CD8-positive, alpha-beta memory T cell (primary cell): ENCODE results near the gene VPS13A. TPM values are rescaled to one million over a fixed set of nuclear protein-coding genes. Genes with fewer than 3 reads are reported as not detected.

ENCODE experiments used
- CTCF ChIA-PET: fragments of 350-600 bp; sonication (Branson Sonifier 250); formaldehyde crosslinking; loops from one replicate; lab custom pipeline; 2021; ENCODE audit warnings: antibody characterized with exemption; lab: Charles Lee
- POLR2A ChIA-PET: fragments of 350-600 bp; sonication (Branson Sonifier 250); formaldehyde crosslinking; loops from one replicate; lab custom pipeline; 2021; ENCODE audit warnings: antibody characterized with exemption; lab: Charles Lee
- DNase-seq, 5 donors: peaks; one replicate each; pipeline versions ENCODE4 v3.0.0 to v3.0.0-alpha.2; 2020 to 2022; ENCODE audit warnings: mixed read lengths in 1 of 5
- H3K27ac ChIP-seq: one replicate; pipeline ENCODE4 v1.7.0; 2013; ENCODE audit warnings: low read depth, mild to moderate bottlenecking, low read length, moderate library complexity
- H3K27me3 ChIP-seq: 2 replicates; pipeline ENCODE4 v1.7.0; 2013; ENCODE audit warnings: low read length, mild to moderate bottlenecking; ENCODE audit not compliant: insufficient read depth, poor library complexity, severe bottlenecking
- H3K36me3 ChIP-seq: 2 replicates; pipeline ENCODE4 v1.7.0; 2013; ENCODE audit warnings: mild to moderate bottlenecking, low read length, moderate library complexity; ENCODE audit not compliant: insufficient read depth
- H3K4me1 ChIP-seq: 2 replicates; pipeline ENCODE4 v1.7.0; 2013; ENCODE audit warnings: mild to moderate bottlenecking, low read length, moderate library complexity; ENCODE audit not compliant: insufficient read depth
- H3K4me3 ChIP-seq: 2 replicates; pipeline ENCODE4 v1.7.0; 2013; ENCODE audit warnings: mild to moderate bottlenecking, low read length
- H3K9me3 ChIP-seq: 2 replicates; pipeline ENCODE4 v1.7.0; 2013; ENCODE audit warnings: mild to moderate bottlenecking, low read length
- H3K27ac Mint-ChIP-seq, 8 donors: one replicate each; pipeline ENCODE4 v1.8.0; 2020 to 2021; ENCODE audit warnings: mixed read lengths in 8 of 8, mild to moderate bottlenecking in 6 of 8, inconsistent platforms in 3 of 8, moderate library complexity in 3 of 8
- H3K27me3 Mint-ChIP-seq, 2 donors: one replicate each; pipeline ENCODE4 v1.8.0; 2020 to 2021; ENCODE audit warnings: mixed read lengths in 2 of 2, mild to moderate bottlenecking in 1 of 2, moderate library complexity in 1 of 2
- H3K36me3 Mint-ChIP-seq, 3 donors: one replicate each; pipeline ENCODE4 v1.8.0; 2020 to 2021; ENCODE audit warnings: mixed read lengths in 3 of 3, inconsistent platforms in 1 of 3, mild to moderate bottlenecking in 1 of 3
- H3K4me1 Mint-ChIP-seq, 3 donors: one replicate each; pipeline ENCODE4 v1.8.0; 2020 to 2021; ENCODE audit warnings: mixed read lengths in 3 of 3, inconsistent platforms in 1 of 3, mild to moderate bottlenecking in 1 of 3
- H3K4me3 Mint-ChIP-seq, 7 donors: one replicate each; pipeline ENCODE4 v1.8.0; 2020 to 2021; ENCODE audit warnings: mixed read lengths in 7 of 7, mild to moderate bottlenecking in 6 of 7, moderate library complexity in 4 of 7, inconsistent platforms in 2 of 7
- H3K9me3 Mint-ChIP-seq, 5 donors: one replicate each; pipeline ENCODE4 v1.8.0; 2020 to 2022; ENCODE audit warnings: mixed read lengths in 5 of 5, mild to moderate bottlenecking in 3 of 5, moderate library complexity in 2 of 5, inconsistent platforms in 1 of 5
- polyA plus RNA-seq: library from polyadenylated mRNA; unstranded; fragments of 300-500 nt; fragmentation: Illumina TruSeq; gene quantifications from one replicate; pipeline ENCODE4 v1.2.3, GENCODE V29; 2021
- total RNA-seq, 2 experiments: library from RNA; stranded (reverse); gene quantifications; one replicate each; pipeline ENCODE4 v1.2.3, GENCODE V29; 2021

The VPS13A gene
- total and polyA plus RNA-seq, 3 experiments from 2014 or later, result 4.4 to 29.8 (median 29.7) TPM

GRCh38 chr9:77427256-77427927, 250.1 kb downstream of the VPS13A start:
- Histone ChIP-seq H3K4me1 (no peaks in the 10 kb centered on the region), H3K27ac (no peak overlapping the region), H3K9me3 (no peaks in the 10 kb centered on the region), H3K27me3 (no peaks in the 10 kb centered on the region), H3K36me3 (no peaks in the 10 kb centered on the region), H3K4me3 (no peak overlapping the region)
- ChIA-PET POLR2A (no interaction called here), CTCF (no interaction called here)
- Mint-ChIP-seq H3K36me3 (peaks cover 0 to 2% (median 0%) of the 10 kb centered on the region in 3 donors), H3K27ac (no peak overlapping the region), H3K4me1 (no peaks in the 10 kb centered on the region), H3K27me3 (peaks cover 2 to 3% of the 10 kb centered on the region in 2 donors), H3K4me3 (no peak overlapping the region), H3K9me3 (peaks cover 0 to 2% (median 0%) of the 10 kb centered on the region in 5 donors)
- DNase-seq, result no peak

DNA sequence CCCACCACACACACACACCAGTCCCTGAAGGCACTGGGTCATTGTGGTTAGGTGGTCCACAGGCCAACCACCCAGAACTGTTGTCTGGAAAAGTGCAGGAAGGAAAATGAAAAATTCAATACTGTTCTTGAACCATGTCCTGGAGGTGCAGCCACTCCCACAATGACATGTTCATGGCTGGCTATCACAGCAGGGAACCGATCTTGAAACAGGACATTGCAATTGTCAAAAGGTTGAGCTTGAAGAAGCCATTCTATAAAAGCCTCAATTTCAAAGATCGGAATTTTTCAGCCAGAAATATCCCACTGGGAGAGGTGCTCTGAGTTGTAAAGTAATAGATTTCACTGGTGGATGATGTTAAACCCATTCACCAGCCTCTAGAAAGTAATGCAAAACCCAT, 252.6 kb downstream of the VPS13A start:
- no peak overlapping the region for H3K4me3 ChIP-seq
- H3K27ac ChIP-seq, result no peak overlapping the region
- H3K27me3 ChIP-seq, result no peaks in the 10 kb centered on the region
- ChIA-PET CTCF (no interaction called here), POLR2A (no interaction called here)
- Mint-ChIP-seq H3K4me1 (peaks cover 3 to 5% (median 4%) of the 10 kb centered on the region in 3 donors), H3K27me3 (peaks cover 2 to 8% of the 10 kb centered on the region in 2 donors), H3K36me3 (no peaks in the 10 kb centered on the region), H3K4me3 (no peak overlapping the region), H3K9me3 (no peaks in the 10 kb centered on the region), H3K27ac (no peak overlapping the region)
- no peaks in the 10 kb centered on the region for H3K9me3 ChIP-seq
- no peaks in the 10 kb centered on the region for H3K4me1 ChIP-seq
- DNase-seq, result no peak
- no peaks in the 10 kb centered on the region for H3K36me3 ChIP-seq

DNA sequence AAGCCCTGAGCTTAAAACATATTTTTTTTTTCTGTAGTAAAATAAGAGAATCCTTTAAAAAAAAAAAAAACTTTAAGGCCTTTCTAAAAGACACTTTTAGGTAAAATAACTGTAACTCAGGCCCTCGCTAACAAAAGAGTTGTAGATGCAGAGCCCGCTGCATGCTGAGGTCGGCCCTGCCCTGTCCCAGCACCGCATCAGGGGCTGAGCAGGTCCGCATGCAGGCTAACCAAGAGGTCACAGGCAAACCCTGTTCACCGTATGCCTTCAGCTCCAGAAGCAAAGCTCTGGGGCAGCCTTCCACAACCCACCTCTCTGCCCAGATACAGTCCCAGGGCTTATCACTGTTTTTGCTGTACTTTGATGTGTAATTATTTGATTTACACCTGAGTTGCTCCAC, 254.7 kb downstream of the VPS13A start:
- Histone ChIP-seq H3K4me1 (no peaks in the 10 kb centered on the region), H3K36me3 (no peaks in the 10 kb centered on the region), H3K27ac (no peak overlapping the region), H3K9me3 (no peaks in the 10 kb centered on the region), H3K4me3 (no peak overlapping the region), H3K27me3 (no peaks in the 10 kb centered on the region)
- no peaks in the 10 kb centered on the region for H3K36me3 Mint-ChIP-seq
- H3K9me3 Mint-ChIP-seq, result no peaks in the 10 kb centered on the region
- POLR2A ChIA-PET, result no interaction called here
- DNase-seq, result no peak
- H3K4me3 Mint-ChIP-seq, result no peak overlapping the region
- peaks cover 3 to 5% (median 4%) of the 10 kb centered on the region in 3 donors for H3K4me1 Mint-ChIP-seq
- CTCF ChIA-PET, result interaction anchor here (1.0 kb wide), 1 partner anchor 25 kb away, joined by 4 read pairs; no protein-coding TSS in a partner anchor
- peaks cover 2 to 8% of the 10 kb centered on the region in 2 donors for H3K27me3 Mint-ChIP-seq
- H3K27ac Mint-ChIP-seq, result no peak overlapping the region

GRCh38 chr9:77433675-77434445, 256.5 kb downstream of the VPS13A start:
- Mint-ChIP-seq H3K36me3 (peaks cover 0 to 2% (median 0%) of the 10 kb centered on the region in 3 donors), H3K4me3 (peak overlapping the region in 1 of 7 donors; percentile 80), H3K27me3 (peaks cover 5 to 8% of the 10 kb centered on the region in 2 donors), H3K4me1 (peaks cover 3 to 5% (median 4%) of the 10 kb centered on the region in 3 donors), H3K27ac (peak overlapping the region in 1 of 8 donors; percentile 88), H3K9me3 (no peaks in the 10 kb centered on the region)
- Histone ChIP-seq H3K4me3 (no peak overlapping the region), H3K36me3 (no peaks in the 10 kb centered on the region), H3K9me3 (no peaks in the 10 kb centered on the region), H3K4me1 (no peaks in the 10 kb centered on the region), H3K27ac (no peak overlapping the region), H3K27me3 (no peaks in the 10 kb centered on the region)
- CTCF ChIA-PET, result interaction anchor here (0.7 to 2.3 kb wide), 7 partner anchors 9 to 29 kb away, joined by 3 to 11 read pairs (median 4); no protein-coding TSS in a partner anchor
- POLR2A ChIA-PET, result no interaction called here
- peak in 3 of 5 donors; percentile 9 to 35 (median 11) for DNase-seq

GRCh38 chr9:77435277-77435676, 257.9 kb downstream of the VPS13A start:
- no peak overlapping the region for H3K4me3 ChIP-seq
- CTCF ChIA-PET, result interaction anchor here (0.7 kb wide), 1 partner anchor 79 kb away, joined by 3 read pairs; no protein-coding TSS in a partner anchor

DNA sequence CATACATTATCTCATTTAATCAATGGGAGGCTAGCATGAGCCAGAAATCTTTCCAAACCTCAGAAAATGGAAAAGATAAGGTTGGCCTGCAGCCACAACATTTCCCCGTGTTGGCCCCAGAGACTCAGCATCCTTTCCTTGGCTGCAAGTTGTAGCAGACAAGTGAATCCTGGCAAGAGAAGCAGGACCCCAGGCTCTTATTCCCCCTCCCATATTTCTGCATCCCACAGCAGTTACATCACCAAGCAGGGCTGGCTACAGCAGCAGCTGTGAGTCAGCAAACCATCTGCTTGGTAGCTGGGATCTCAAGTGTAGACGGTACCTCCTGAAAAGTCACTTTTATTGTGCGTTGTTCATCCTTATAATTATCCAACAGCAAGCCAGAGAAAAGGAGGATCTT, 258.4 kb downstream of the VPS13A start:
- DNase-seq, result no peak
- H3K27ac Mint-ChIP-seq, result no peak overlapping the region
- no peak overlapping the region for H3K4me3 ChIP-seq
- peaks cover 3 to 11% of the 10 kb centered on the region in 2 donors for H3K27me3 Mint-ChIP-seq
- H3K27me3 ChIP-seq, result no peaks in the 10 kb centered on the region
- CTCF ChIA-PET, result no interaction called here
- H3K9me3 ChIP-seq, result no peaks in the 10 kb centered on the region
- no peaks in the 10 kb centered on the region for H3K9me3 Mint-ChIP-seq
- no peaks in the 10 kb centered on the region for H3K4me1 ChIP-seq
- no peak overlapping the region for H3K4me3 Mint-ChIP-seq
- H3K4me1 Mint-ChIP-seq, result peaks cover 3 to 5% (median 4%) of the 10 kb centered on the region in 3 donors
- POLR2A ChIA-PET, result no interaction called here
- peaks cover 0 to 2% (median 0%) of the 10 kb centered on the region in 3 donors for H3K36me3 Mint-ChIP-seq
- H3K27ac ChIP-seq, result no peak overlapping the region
- H3K36me3 ChIP-seq, result no peaks in the 10 kb centered on the region

More at GRCh38 chr9:77435277-77435676, 257.9 kb downstream of the VPS13A start:
- Mint-ChIP-seq H3K4me3 (no peak overlapping the region), H3K4me1 (peaks cover 3 to 5% (median 4%) of the 10 kb centered on the region in 3 donors), H3K9me3 (no peaks in the 10 kb centered on the region), H3K36me3 (peaks cover 0 to 2% (median 0%) of the 10 kb centered on the region in 3 donors), H3K27ac (no peak overlapping the region), H3K27me3 (peaks cover 3 to 11% of the 10 kb centered on the region in 2 donors)
- POLR2A ChIA-PET, result no interaction called here
- no peaks in the 10 kb centered on the region for H3K9me3 ChIP-seq
- no peaks in the 10 kb centered on the region for H3K36me3 ChIP-seq
- no peak overlapping the region for H3K27ac ChIP-seq
- DNase-seq, result no peak
- no peaks in the 10 kb centered on the region for H3K4me1 ChIP-seq
- no peaks in the 10 kb centered on the region for H3K27me3 ChIP-seq

- CTCF ChIA-PET, result no interaction called here
- H3K36me3 ChIP-seq, result no peaks in the 10 kb centered on the region
- Mint-ChIP-seq H3K4me1 (peaks cover 3 to 4% (median 4%) of the 10 kb centered on the region in 3 donors), H3K27me3 (peaks cover 3 to 8% of the 10 kb centered on the region in 2 donors), H3K4me3 (no peak overlapping the region), H3K36me3 (peaks cover 0 to 2% (median 0%) of the 10 kb centered on the region in 3 donors), H3K27ac (no peak overlapping the region), H3K9me3 (no peaks in the 10 kb centered on the region)
- POLR2A ChIA-PET, result no interaction called here
- H3K4me1 ChIP-seq, result no peaks in the 10 kb centered on the region
- no peak overlapping the region for H3K27ac ChIP-seq
- no peaks in the 10 kb centered on the region for H3K27me3 ChIP-seq
- H3K9me3 ChIP-seq, result no peaks in the 10 kb centered on the region
- DNase-seq, result no peak
- no peak overlapping the region for H3K4me3 ChIP-seq
These were observed 261.3 kb downstream of the VPS13A start for GRCh38 chr9:77438653-77439052.

DNA sequence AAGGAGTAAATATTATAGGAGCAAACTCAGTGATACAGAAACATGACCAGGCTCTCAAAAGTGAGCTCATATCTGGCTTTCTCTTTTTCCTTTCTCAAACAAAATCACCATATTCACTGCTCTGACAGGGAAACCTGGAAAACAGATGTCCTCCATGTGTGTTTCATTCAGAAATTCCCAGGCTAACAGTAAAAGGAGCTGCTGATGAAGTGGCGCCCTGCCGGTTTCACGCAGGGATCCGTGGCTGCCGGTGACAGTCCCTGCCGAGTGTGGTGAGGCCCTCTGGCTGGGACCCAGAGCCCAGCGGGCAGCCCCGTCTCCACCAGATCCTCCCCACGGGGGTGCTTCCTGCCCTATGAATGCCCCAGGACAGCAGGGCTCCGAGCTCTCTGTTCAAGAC, 262.7 kb downstream of the VPS13A start:
- H3K4me1 Mint-ChIP-seq, result no peaks in the 10 kb centered on the region
- H3K27me3 Mint-ChIP-seq, result peaks cover 5 to 9% of the 10 kb centered on the region in 2 donors
- H3K36me3 ChIP-seq, result no peaks in the 10 kb centered on the region
- no peaks in the 10 kb centered on the region for H3K27me3 ChIP-seq
- ChIA-PET POLR2A (no interaction called here), CTCF (interaction anchor here (1.1 to 7.0 kb wide), 2 partner anchors 11 to 17 kb away, joined by 3 to 33 read pairs; no protein-coding TSS in a partner anchor)
- no peak overlapping the region for H3K27ac ChIP-seq
- no peak overlapping the region for H3K4me3 ChIP-seq
- H3K9me3 ChIP-seq, result no peaks in the 10 kb centered on the region
- H3K27ac Mint-ChIP-seq, result no peak overlapping the region
- peaks cover 0 to 2% (median 0%) of the 10 kb centered on the region in 3 donors for H3K36me3 Mint-ChIP-seq
- no peak for DNase-seq
- no peak overlapping the region for H3K4me3 Mint-ChIP-seq
- no peaks in the 10 kb centered on the region for H3K4me1 ChIP-seq
- no peaks in the 10 kb centered on the region for H3K9me3 Mint-ChIP-seq
